GM23338 (cell line): Measurements from ENCODE around the gene KCNK3. TPM values are rescaled to one million over a fixed set of nuclear protein-coding genes. Genes with fewer than 3 reads are reported as not detected.

Experiments
- ATAC-seq: fragments of 200-7000 bp; cut with Tn5 transposase; 3 replicates; pipeline ENCODE4 v1.9.1; 2020
- DNase-seq: peaks from one replicate; pipeline ENCODE4 v3.0.0-alpha.2; 2015; ENCODE audit warnings: low spot score
- H2AFZ ChIP-seq: fragments of 200-600 bp; sonication (generic); 2 replicates; pipeline ENCODE4 v1.8.0; 2016; ENCODE audit warnings: antibody characterized with exemption, mild to moderate bottlenecking, moderate library complexity
- H3F3A ChIP-seq: fragments of 200-600 bp; sonication (generic); replicated peaks from 2 replicates; pipeline ENCODE4 v1.8.0; 2017; ENCODE audit warnings: antibody characterized with exemption, mixed run types, low read depth
- H3K27ac ChIP-seq: fragments of 200-600 bp; sonication (generic); 2 replicates; pipeline ENCODE4 v1.6.1; 2016; ENCODE audit warnings: low read depth
- H3K27me3 ChIP-seq: fragments of 200-600 bp; sonication (generic); 2 replicates; pipeline ENCODE4 v1.8.0; 2016; ENCODE audit warnings: mild to moderate bottlenecking, mixed run types, moderate library complexity; ENCODE audit not compliant: insufficient read depth
- H3K36me3 ChIP-seq: fragments of 200-600 bp; sonication (generic); 2 replicates; pipeline ENCODE4 v1.8.0; 2016; ENCODE audit warnings: mild to moderate bottlenecking; ENCODE audit not compliant: insufficient read depth
- H3K4me1 ChIP-seq: fragments of 200-600 bp; sonication (generic); 2 replicates; pipeline ENCODE4 v1.8.0; 2016; ENCODE audit warnings: mild to moderate bottlenecking, moderate library complexity; ENCODE audit not compliant: insufficient read depth
- H3K4me2 ChIP-seq: fragments of 200-600 bp; sonication (generic); 2 replicates; pipeline ENCODE4 v1.7.1; 2017; ENCODE audit warnings: mixed run types
- H3K4me3 ChIP-seq: fragments of 200-600 bp; sonication (generic); 2 replicates; pipeline ENCODE4 v1.6.1; 2016; ENCODE audit warnings: mixed run types
- H3K79me2 ChIP-seq: fragments of 200-600 bp; sonication (generic); replicated peaks from 2 replicates; pipeline ENCODE4 v1.8.0; 2017; ENCODE audit warnings: mild to moderate bottlenecking; ENCODE audit not compliant: insufficient read depth
- H3K9me2 ChIP-seq: fragments of 200-600 bp; sonication (generic); 2 replicates; pipeline ENCODE4 v1.8.0; 2017; ENCODE audit not compliant: insufficient read depth
- H4K20me1 ChIP-seq: fragments of 200-600 bp; sonication (generic); replicated peaks from 2 replicates; pipeline ENCODE4 v1.8.0; 2017; ENCODE audit warnings: mild to moderate bottlenecking; ENCODE audit not compliant: insufficient read depth
- H3K27ac Mint-ChIP-seq: 2 replicates; pipeline ENCODE4 v1.8.0; 2020; ENCODE audit warnings: inconsistent platforms, mild to moderate bottlenecking, moderate library complexity, mixed read lengths
- H3K27me3 Mint-ChIP-seq: 3 replicates; pipeline ENCODE4 v1.8.0; 2022; ENCODE audit warnings: low read depth, mild to moderate bottlenecking, moderate library complexity, mixed read lengths, inconsistent platforms; ENCODE audit not compliant: insufficient read depth, poor library complexity
- H3K36me3 Mint-ChIP-seq: 3 replicates; pipeline ENCODE4 v1.8.0; 2021; ENCODE audit warnings: low read depth, mild to moderate bottlenecking, inconsistent platforms, moderate library complexity, mixed read lengths
- H3K4me1 Mint-ChIP-seq: 3 replicates; pipeline ENCODE4 v1.8.0; 2020; ENCODE audit warnings: mild to moderate bottlenecking, inconsistent platforms, mixed read lengths
- H3K4me3 Mint-ChIP-seq: 3 replicates; pipeline ENCODE4 v1.8.0; 2021; ENCODE audit warnings: moderate library complexity, mild to moderate bottlenecking, inconsistent platforms, mixed read lengths
- H3K9me3 Mint-ChIP-seq: 3 replicates; pipeline ENCODE4 v1.8.0; 2020; ENCODE audit warnings: moderate library complexity, mild to moderate bottlenecking, inconsistent platforms, mixed read lengths
- CREB1 ChIP-seq: fragments of 250-450 bp; sonication (Bioruptor Pico); IDR thresholded peaks from 2 replicates; pipeline ENCODE4 v1.5.0; 2020; ENCODE audit warnings: low read depth, mild to moderate bottlenecking, moderate library complexity
- CTCF ChIP-seq, 2 experiments: fragments of 200-600 bp in 1 of 2; sonication (generic) in 1 of 2; conservative IDR thresholded peaks; 2 replicates each; pipeline versions ENCODE4 v1.5.1 to v1.6.1; 2016 to 2017; ENCODE audit warnings: antibody characterized with exemption in 2 of 2, low read depth in 2 of 2, mild to moderate bottlenecking in 2 of 2, moderate library complexity in 1 of 2
- EZH2phosphoT487 ChIP-seq: fragments of 200-600 bp; sonication (generic); IDR thresholded peaks from one replicate; pipeline ENCODE4 v1.8.1; 2018; ENCODE audit warnings: antibody characterized with exemption; ENCODE audit not compliant: unreplicated experiment
- JUNB ChIP-seq: IDR thresholded peaks from one replicate; pipeline ENCODE4 v1.6.1; 2016; ENCODE audit warnings: antibody characterized with exemption; ENCODE audit not compliant: unreplicated experiment
- NANOG ChIP-seq: IDR thresholded peaks from 2 replicates; pipeline ENCODE4 v1.6.1; 2016; ENCODE audit warnings: antibody characterized with exemption, borderline replicate concordance
- POLR2AphosphoS5 ChIP-seq: IDR thresholded peaks from 2 replicates; pipeline ENCODE4 v1.6.1; 2016; ENCODE audit warnings: antibody characterized with exemption, low read depth
- REST ChIP-seq: IDR thresholded peaks from one replicate; pipeline ENCODE4 v1.6.1; 2018; ENCODE audit warnings: antibody characterized with exemption; ENCODE audit not compliant: unreplicated experiment
- STAT1 ChIP-seq: IDR thresholded peaks from one replicate; pipeline ENCODE4 v1.6.1; 2016; ENCODE audit warnings: antibody characterized with exemption; ENCODE audit not compliant: unreplicated experiment
- ZNF114 ChIP-seq: fragments of 250-450 bp; sonication (Bioruptor Pico); IDR thresholded peaks from 2 replicates; pipeline ENCODE4 v1.5.0; 2020; ENCODE audit warnings: mild to moderate bottlenecking, moderate library complexity
- ZNF331 ChIP-seq: fragments of 250-450 bp; sonication (Bioruptor Pico); IDR thresholded peaks from 2 replicates; pipeline ENCODE4 v1.5.0; 2020; ENCODE audit warnings: low read depth, mild to moderate bottlenecking, moderate library complexity
- ZNF462 ChIP-seq: fragments of 250-450 bp; sonication (Bioruptor Pico); IDR thresholded peaks from 2 replicates; pipeline ENCODE4 v1.5.0; 2020; ENCODE audit warnings: mild to moderate bottlenecking, moderate library complexity
- polyA plus RNA-seq: library from polyadenylated mRNA; unstranded; fragments of >200 nt; fragmentation: Nextera tagmentation; extraction: Ambion mirVana; gene quantifications from 2 replicates; pipeline ENCODE4 v1.2.1, GENCODE V29; 2016
- total RNA-seq: library from RNA; depleted of rRNA; stranded (reverse); fragments of >200 nt; shearing (Covaris generic); gene quantifications from 2 replicates; pipeline ENCODE4 v1.2.3, GENCODE V29; 2014

The KCNK3 gene
- total and polyA plus RNA-seq, 2 experiments from 2014 or later, result not detected

- no peaks in the 10 kb centered on the region for H3K36me3 ChIP-seq
- H2AFZ ChIP-seq, result no peak overlapping the region
- ATAC-seq, result no peak
- no peaks in the 10 kb centered on the region for H3K79me2 ChIP-seq
- H3K4me2 ChIP-seq, result no peak overlapping the region
- Mint-ChIP-seq H3K4me1 (peaks cover 18% of the 10 kb centered on the region), H3K9me3 (no peaks in the 10 kb centered on the region; the same call in 2 of the 3 replicates), H3K27ac (no peak overlapping the region), H3K4me3 (no peak overlapping the region), H3K36me3 (no peaks in the 10 kb centered on the region), H3K27me3 (peaks cover 8% of the 10 kb centered on the region)
- H3K4me1 ChIP-seq, result no peaks in the 10 kb centered on the region
- no peaks in the 10 kb centered on the region for H3K9me2 ChIP-seq
- no peak overlapping the region for H3K27ac ChIP-seq
- TF ChIP-seq EZH2phosphoT487, result no peak
- no peak for TF ChIP-seq POLR2AphosphoS5
- no peak for TF ChIP-seq CTCF (conservative IDR thresholded peaks at IDR 0.05; ENCODE audit: low read depth in 2 of 2)
- no peak for TF ChIP-seq ZNF331 (CRISPR knock-in tag)
- TF ChIP-seq STAT1, result no peak
- no peak for TF ChIP-seq CREB1 (CRISPR knock-in tag)
- TF ChIP-seq ZNF114, result no peak
- TF ChIP-seq JUNB, result no peak
- no peak for TF ChIP-seq NANOG
- TF ChIP-seq REST, result no peak
- no peak for TF ChIP-seq ZNF462 (CRISPR knock-in tag)
- DNase-seq, result no peak
- no peaks in the 10 kb centered on the region for H3F3A ChIP-seq
- peaks cover 7% of the 10 kb centered on the region; the same call in 1 of the 2 replicates for H4K20me1 ChIP-seq
- H3K27me3 ChIP-seq, result peaks cover 9% of the 10 kb centered on the region; the same call in 1 of the 2 replicates
- no peak overlapping the region for H3K4me3 ChIP-seq
Observed at GRCh38 chr2:26767894-26768487, 75.5 kb downstream of the KCNK3 start.
